DLD1 (cell line): ENCODE results near the gene ZNF76.

Experiments
- in situ Hi-C: cut with HindIII; loops from 2 replicates; pipeline ENCODE4 v1.10.0; 2017; ENCODE audit warnings: low sequenced_read_pairs

The ZNF76 gene

GRCh38 chr6:35265523-35265922 is 6.0 kb downstream of the ZNF76 start:
- in situ Hi-C loops = no loop called here

- in situ Hi-C loops = no loop called here
Measured at GRCh38 chr6:35267446-35267845, 7.9 kb downstream of the ZNF76 start.

GRCh38 chr6:35267897-35268296 is 8.4 kb downstream of the ZNF76 start:
- in situ Hi-C loops = no loop called here

GRCh38 chr6:35272005-35272404 is 12.5 kb downstream of the ZNF76 start:
- in situ Hi-C loops = no loop called here

- in situ Hi-C loops = no loop called here
Measured at GRCh38 chr6:35273822-35274559, 14.5 kb downstream of the ZNF76 start.

- in situ Hi-C loops = no loop called here
Measured at GRCh38 chr6:35275744-35276260, 16.3 kb downstream of the ZNF76 start.

GRCh38 chr6:35278708-35279107 is 19.2 kb downstream of the ZNF76 start:
- in situ Hi-C loops = no loop called here

GRCh38 chr6:35280903-35281302 is 21.4 kb downstream of the ZNF76 start:
- in situ Hi-C loops = no loop called here

- in situ Hi-C loops = no loop called here
Measured at GRCh38 chr6:35282472-35282871, 22.9 kb downstream of the ZNF76 start.

- in situ Hi-C loops = no loop called here
Measured at GRCh38 chr6:35283361-35283760, 23.8 kb downstream of the ZNF76 start.

GRCh38 chr6:35287671-35288396 is 28.3 kb downstream of the ZNF76 start:
- in situ Hi-C loops = no loop called here

GRCh38 chr6:35288834-35289233 is 29.3 kb downstream of the ZNF76 start:
- in situ Hi-C loops = no loop called here

- in situ Hi-C loops = no loop called here
Measured at GRCh38 chr6:35291491-35291890, 32.0 kb downstream of the ZNF76 start.

- in situ Hi-C loops = no loop called here
Measured at GRCh38 chr6:35292494-35292893, 33.0 kb downstream of the ZNF76 start.

- in situ Hi-C loops = no loop called here
Measured at GRCh38 chr6:35293681-35294080, 34.1 kb downstream of the ZNF76 start.

GRCh38 chr6:35294308-35294945 is 34.9 kb downstream of the ZNF76 start:
- in situ Hi-C loops = no loop called here

GRCh38 chr6:35295036-35295435 is 35.5 kb downstream of the ZNF76 start:
- in situ Hi-C loops = no loop called here

GRCh38 chr6:35295521-35296315 is 36.2 kb downstream of the ZNF76 start:
- in situ Hi-C loops = no loop called here

- in situ Hi-C loops = no loop called here
Measured at GRCh38 chr6:35296931-35297600, 37.5 kb downstream of the ZNF76 start.
